ENCODE results near the gene ZNF555. TPM values are rescaled to one million over a fixed set of nuclear protein-coding genes. Genes with fewer than 3 reads are reported as not detected.

ZNF555 gene
- total and polyA plus RNA-seq, 2 of the 13 experiments (the other 11 are each of a cell fraction or from before 2014, with no cell fraction given), result 5.0 to 8.0 TPM

GRCh38 chr19:2811221-2811722 lies 30.0 kb upstream of the ZNF555 start (continued):
- TF ChIP-seq ZNF552 (CRISPR knock-in tag; IDR thresholded peaks at IDR 0.05; ENCODE audit: borderline replicate concordance) (no peak), KLF9 (CRISPR knock-in tag; IDR thresholded peaks at IDR 0.05; ENCODE audit: low read depth) (peak; percentile 92; the same call in 1 of the 2 replicates), HOXA3 (CRISPR knock-in tag; IDR thresholded peaks at IDR 0.05) (peak; percentile 86; the same call in 1 of the 2 replicates), ZBTB2 (CRISPR knock-in tag; IDR thresholded peaks at IDR 0.05; ENCODE audit: low read depth) (no peak), ZNF510 (CRISPR knock-in tag; IDR thresholded peaks at IDR 0.05; ENCODE audit: low read depth) (no peak), HNF4G (IDR thresholded peaks at IDR 0.05; ENCODE audit: borderline replicate concordance, low read depth, low read length) (peak; percentile 76), HNF4G (CRISPR knock-in tag; IDR thresholded peaks at IDR 0.05; ENCODE audit: borderline replicate concordance, low read depth) (peak; percentile 78; the same call in 1 of the 2 replicates), RNF2 (conservative IDR thresholded peaks at IDR 0.05; ENCODE audit: low read depth) (0 out of 2 replicates have a peak, but pooled peaks have one; percentile 8), DZIP1 (CRISPR knock-in tag; IDR thresholded peaks at IDR 0.05) (no peak), HDAC6 (IDR thresholded peaks at IDR 0.05; ENCODE audit: low read depth, low read length) (no peak), ZBTB33 (CRISPR knock-in tag; IDR thresholded peaks at IDR 0.05) (peak; percentile 30), ATF2 (CRISPR knock-in tag; IDR thresholded peaks at IDR 0.05) (0 out of 2 replicates have a peak, but pooled peaks have one; percentile 20), FOXA3 (CRISPR knock-in tag; IDR thresholded peaks at IDR 0.05) (peak; percentile 76), SNAPC2 (CRISPR knock-in tag; IDR thresholded peaks at IDR 0.05) (no peak; the same call in 1 of the 2 replicates), MXI1 (IDR thresholded peaks at IDR 0.05; ENCODE audit: borderline replicate concordance, low read depth, low read length) (peak; percentile 22; the same call in 1 of the 3 replicates), POGK (CRISPR knock-in tag; conservative IDR thresholded peaks at IDR 0.05) (0 out of 2 replicates have a peak, but pooled peaks have one; percentile 34), ZMYM4 (CRISPR knock-in tag; IDR thresholded peaks at IDR 0.05) (peak; percentile 23; the same call in 1 of the 2 replicates), IRF9 (CRISPR knock-in tag; IDR thresholded peaks at IDR 0.05; ENCODE audit: borderline replicate concordance) (no peak)
